Loucy (cell line): Measurements from ENCODE around the gene ZNF597.

Experiments used
- CTCF ChIP-seq: fragments of 200-600 bp; sonication (generic); conservative IDR thresholded peaks from 2 replicates; pipeline ENCODE4 v1.5.1; 2014; ENCODE audit warnings: mild to moderate bottlenecking, antibody characterized with exemption, low read length
- EZH2phosphoT487 ChIP-seq: fragments of 200-600 bp; IDR thresholded peaks from 2 replicates; pipeline ENCODE4 v1.6.1; 2018; ENCODE audit warnings: antibody characterized with exemption, mild to moderate bottlenecking, moderate library complexity, borderline replicate concordance

GRCh38 chr16:3492356-3492755 lies 49.1 kb upstream of the ZNF597 start:
- no peak for TF ChIP-seq CTCF
- TF ChIP-seq EZH2phosphoT487: no peak
